Fibroblast of lung (primary cell): ENCODE results near the gene HDAC3. TPM values are rescaled to one million over a fixed set of nuclear protein-coding genes. Genes with fewer than 3 reads are reported as not detected.

Experiments
- DNase-seq, 2 donors: peaks; one replicate each; pipeline versions ENCODE4 v3.0.0 to v3.0.0-alpha.2; 2010; ENCODE audit warnings: low read depth in 2 of 2
- H2AFZ ChIP-seq: 2 replicates; pipeline ENCODE4 v1.5.1; 2012; ENCODE audit warnings: low read length, control low read depth, inconsistent platforms
- H3K27ac ChIP-seq: 2 replicates; pipeline ENCODE4 v1.5.1; 2011; ENCODE audit warnings: low read length, control low read depth; ENCODE audit not compliant: insufficient read depth
- H3K27me3 ChIP-seq: 2 replicates; pipeline ENCODE4 v1.5.1; 2011; ENCODE audit warnings: mild to moderate bottlenecking, low read length; ENCODE audit not compliant: control insufficient read depth, insufficient read depth
- H3K36me3 ChIP-seq: 2 replicates; pipeline ENCODE4 v1.5.1; 2011; ENCODE audit warnings: low read length; ENCODE audit not compliant: control insufficient read depth, insufficient read depth
- H3K4me1 ChIP-seq: 2 replicates; pipeline ENCODE4 v1.5.1; 2011; ENCODE audit warnings: low read length; ENCODE audit not compliant: control insufficient read depth, insufficient read depth; ENCODE audit errors: extremely low read depth
- H3K4me2 ChIP-seq: 2 replicates; pipeline ENCODE4 v1.5.1; 2011; ENCODE audit warnings: low read length, control low read depth; ENCODE audit not compliant: insufficient read depth; ENCODE audit errors: extremely low read depth
- H3K4me3 ChIP-seq, 4 experiments: fragments of 200-600 bp in 1 of 4; sonication (generic) in 1 of 4; replicated peaks in 1 of 4; 2 replicates each; pipeline ENCODE4 v1.5.1; 2011 to 2016; ENCODE audit warnings: low read length in 4 of 4, low read depth in 3 of 4, mild to moderate bottlenecking in 3 of 4, control low read depth in 2 of 4, inconsistent platforms in 1 of 4, mixed read lengths in 1 of 4; ENCODE audit not compliant: insufficient read depth in 1 of 4; ENCODE audit errors: control extremely low read depth in 1 of 4
- H3K79me2 ChIP-seq: 2 replicates; pipeline ENCODE4 v1.5.1; 2012; ENCODE audit warnings: mild to moderate bottlenecking, low read length, inconsistent platforms; ENCODE audit not compliant: control insufficient read depth, insufficient read depth
- H3K9ac ChIP-seq: 2 replicates; pipeline ENCODE4 v1.5.1; 2011; ENCODE audit warnings: mild to moderate bottlenecking, low read length, control low read depth; ENCODE audit not compliant: insufficient read depth
- H3K9me3 ChIP-seq: 2 replicates; pipeline ENCODE4 v1.5.1; 2012; ENCODE audit warnings: low read depth, low read length; ENCODE audit not compliant: control insufficient read depth, insufficient read depth
- H4K20me1 ChIP-seq: 2 replicates; pipeline ENCODE4 v1.5.1; 2011; ENCODE audit warnings: low read length; ENCODE audit not compliant: control insufficient read depth, insufficient read depth; ENCODE audit errors: extremely low read depth
- CTCF ChIP-seq, 2 donors: IDR thresholded peaks in 1 of 2; conservative IDR thresholded peaks in 1 of 2; 1 replicate in 1 of 2; 2 replicates in 1 of 2; pipeline ENCODE4 v1.5.1; 2011 to 2012; ENCODE audit warnings: low read length in 2 of 2, control low read depth in 1 of 2, inconsistent platforms in 1 of 2, low read depth in 1 of 2, mild to moderate bottlenecking in 1 of 2
- EZH2 ChIP-seq: IDR thresholded peaks from 2 replicates; pipeline ENCODE4 v1.5.1; 2012; ENCODE audit warnings: low read length, control low read depth, mild to moderate bottlenecking; ENCODE audit errors: missing control alignments
- polyA plus RNA-seq, 2 donors: library from polyadenylated mRNA; depleted of rRNA in 1 of 2; stranded (reverse) in 1 of 2; unstranded in 1 of 2; fragments of >200 nt; gene quantifications; 2 replicates each; pipeline ENCODE4 v1.2.1, GENCODE V29; 2011 to 2012; ENCODE audit warnings: missing spikeins in 1 of 2
- total RNA-seq: library from RNA; depleted of rRNA; stranded (reverse); fragments of >200 nt; gene quantifications from 2 replicates; pipeline ENCODE4 v1.2.1, GENCODE V29; 2014

The HDAC3 gene
- total and polyA plus RNA-seq, 2 donors (not counting 1 experiment from before 2014, with no cell fraction given) = 56.8 to 69.6 TPM

DNA sequence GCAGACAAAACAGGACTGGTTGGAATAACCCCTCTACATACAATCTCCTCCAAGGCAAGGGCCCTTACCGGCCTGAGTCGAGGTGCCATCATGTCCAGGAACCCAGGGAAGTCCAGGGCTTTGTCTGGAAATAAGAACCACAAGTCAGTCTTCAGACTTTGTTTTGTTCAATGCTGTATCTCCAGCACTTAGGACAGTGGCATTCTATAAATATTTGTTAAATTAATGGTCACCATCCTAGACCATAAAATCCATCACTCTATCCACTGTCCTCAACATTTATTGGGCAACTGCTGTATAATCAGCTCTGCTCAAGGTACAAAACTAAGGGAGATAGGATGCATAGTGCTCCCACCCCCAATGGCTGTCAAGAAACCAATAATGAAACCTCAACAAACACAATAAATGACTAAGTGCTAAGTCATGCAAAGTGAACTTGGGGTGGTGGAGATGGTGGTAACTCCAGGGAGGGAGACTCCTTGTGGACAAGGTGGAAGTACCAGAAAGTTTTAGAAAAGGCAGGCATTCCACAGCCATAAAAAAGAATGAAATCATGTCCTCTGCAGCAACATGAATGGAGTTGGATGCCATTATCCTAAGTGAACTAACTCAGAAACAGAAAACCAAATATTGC is 5.1 kb upstream of the HDAC3 start:
- no peak overlapping the region for H3K4me3 ChIP-seq
- no peak overlapping the region for H3K4me2 ChIP-seq
- peak; percentile 38 to 71 for DNase-seq
- H3K36me3 ChIP-seq = peaks cover 8% of the 10 kb centered on the region
- no peak overlapping the region for H2AFZ ChIP-seq
- H3K79me2 ChIP-seq = no peaks in the 10 kb centered on the region
- TF ChIP-seq CTCF (conservative IDR thresholded peaks at IDR 0.05 in 1 of 2, IDR thresholded peaks at IDR 0.05 in 1 of 2; ENCODE audit: low read depth in 1 of 2, low read length in 2 of 2) (peak in 1 of 2 donors; percentile 27), EZH2 (no peak)
- H3K27ac ChIP-seq = no peak overlapping the region
- H3K9me3 ChIP-seq = no peaks in the 10 kb centered on the region
- no peaks in the 10 kb centered on the region for H4K20me1 ChIP-seq
- no peaks in the 10 kb centered on the region for H3K4me1 ChIP-seq
- no peaks in the 10 kb centered on the region for H3K27me3 ChIP-seq
- H3K9ac ChIP-seq = no peak overlapping the region

GRCh38 chr5:141640698-141641097 is 4.0 kb upstream of the HDAC3 start:
- H3K27ac ChIP-seq = no peak overlapping the region
- H3K4me1 ChIP-seq = no peaks in the 10 kb centered on the region
- DNase-seq = no peak
- no peak overlapping the region for H3K4me3 ChIP-seq
- TF ChIP-seq EZH2 (no peak), CTCF (conservative IDR thresholded peaks at IDR 0.05 in 1 of 2, IDR thresholded peaks at IDR 0.05 in 1 of 2; ENCODE audit: low read depth in 1 of 2, low read length in 2 of 2) (no peak)
- peaks cover 2% of the 10 kb centered on the region for H3K36me3 ChIP-seq
- no peaks in the 10 kb centered on the region for H4K20me1 ChIP-seq
- no peak overlapping the region for H2AFZ ChIP-seq
- no peak overlapping the region for H3K4me2 ChIP-seq
- peaks cover 9% of the 10 kb centered on the region for H3K79me2 ChIP-seq
- H3K9ac ChIP-seq = no peak overlapping the region
- H3K9me3 ChIP-seq = no peaks in the 10 kb centered on the region
- H3K27me3 ChIP-seq = no peaks in the 10 kb centered on the region

DNA sequence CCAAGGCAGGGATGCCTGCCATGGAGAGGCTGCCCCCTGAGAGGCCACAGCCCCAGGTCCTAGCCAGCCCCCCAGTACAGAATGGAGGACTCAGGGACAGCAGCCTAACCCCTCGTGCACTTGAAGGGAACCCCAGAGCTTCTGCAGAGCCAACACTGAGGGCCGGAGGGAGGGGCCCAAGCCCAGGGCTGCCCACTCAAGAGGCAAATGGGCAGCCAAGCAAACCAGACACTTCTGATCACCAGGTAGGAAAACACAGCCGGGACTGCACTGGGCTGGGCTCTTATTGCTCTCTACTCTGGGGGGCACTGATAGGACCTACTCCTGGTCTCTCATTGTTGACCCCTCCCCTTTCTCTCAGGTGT is 3.4 kb upstream of the HDAC3 start:
- H3K9ac ChIP-seq = no peak overlapping the region
- no peaks in the 10 kb centered on the region for H3K36me3 ChIP-seq
- H3K79me2 ChIP-seq = peaks cover 16% of the 10 kb centered on the region
- no peaks in the 10 kb centered on the region for H3K4me1 ChIP-seq
- DNase-seq = no peak
- no peak overlapping the region for H3K27ac ChIP-seq
- H4K20me1 ChIP-seq = no peaks in the 10 kb centered on the region
- H3K4me2 ChIP-seq = no peak overlapping the region
- no peaks in the 10 kb centered on the region for H3K9me3 ChIP-seq
- H2AFZ ChIP-seq = no peak overlapping the region
- H3K27me3 ChIP-seq = no peaks in the 10 kb centered on the region
- no peak overlapping the region for H3K4me3 ChIP-seq
- TF ChIP-seq CTCF (conservative IDR thresholded peaks at IDR 0.05 in 1 of 2, IDR thresholded peaks at IDR 0.05 in 1 of 2; ENCODE audit: low read depth in 1 of 2, low read length in 2 of 2) = no peak
- TF ChIP-seq EZH2 = no peak
